NCI-H1436 (cell line): ENCODE results near the gene TRABD2B.
"Not testable (repeated sequence)": the region's sequence is repeated elsewhere in the genome, so short reads cannot be mapped to it uniquely, and the experiment has no call there.

Source experiments
- DNase-seq: peaks from one replicate; lab custom pipeline; 2025; lab: John Stamatoyannopoulos, UW

The TRABD2B gene

DNA sequence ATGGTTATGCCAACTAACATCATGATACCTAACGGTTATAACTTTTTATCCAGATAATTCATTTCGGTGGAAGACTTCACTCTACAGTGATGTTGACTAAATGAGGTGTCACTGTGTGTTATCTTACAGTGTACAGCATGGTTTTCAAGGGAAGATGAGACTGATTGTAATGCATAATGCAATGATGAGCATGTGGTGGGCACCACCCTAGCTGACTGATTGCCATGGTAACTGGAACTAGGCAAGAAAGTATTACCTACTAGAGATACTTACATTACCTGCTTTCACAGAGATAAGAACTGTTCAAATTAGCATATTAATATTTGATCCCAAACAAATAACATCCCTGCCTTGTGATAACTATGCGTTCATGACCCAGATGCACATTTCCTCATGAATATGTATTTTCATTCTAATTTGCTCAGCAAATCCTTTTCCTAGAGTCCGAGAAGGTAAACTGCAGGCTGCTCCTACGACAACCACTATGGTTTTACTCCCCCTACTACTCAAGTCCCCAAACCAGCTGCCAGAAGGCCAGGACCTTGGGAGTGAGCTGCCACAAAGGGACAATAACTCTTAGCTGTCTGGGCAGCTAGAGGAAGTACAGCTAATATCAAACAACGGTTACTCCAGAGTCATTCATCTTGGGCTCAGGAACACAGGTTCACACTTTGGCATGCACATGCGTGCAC lies 29.2 kb downstream of the TRABD2B start:
- DNase-seq: no peak

DNA sequence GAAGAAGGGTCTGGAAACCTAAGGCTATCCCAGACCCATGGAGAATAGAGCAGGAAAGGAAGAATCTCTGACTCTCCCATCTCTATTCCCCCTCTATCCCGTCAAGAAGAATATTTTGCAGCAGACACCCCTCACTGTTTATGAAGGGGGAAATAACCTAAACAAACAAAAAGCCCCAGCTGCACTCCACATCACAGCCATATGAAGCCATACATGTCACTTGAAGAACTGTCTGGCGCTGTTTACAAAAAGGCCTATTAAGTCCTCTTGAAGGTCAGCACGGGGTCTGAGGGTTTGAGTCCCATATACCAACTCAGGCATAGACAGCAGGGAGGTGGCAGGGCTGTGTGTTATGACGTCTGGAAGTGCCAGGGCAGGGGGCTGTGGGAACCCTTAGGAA lies 31.4 kb downstream of the TRABD2B start:
- no peak for DNase-seq

DNA sequence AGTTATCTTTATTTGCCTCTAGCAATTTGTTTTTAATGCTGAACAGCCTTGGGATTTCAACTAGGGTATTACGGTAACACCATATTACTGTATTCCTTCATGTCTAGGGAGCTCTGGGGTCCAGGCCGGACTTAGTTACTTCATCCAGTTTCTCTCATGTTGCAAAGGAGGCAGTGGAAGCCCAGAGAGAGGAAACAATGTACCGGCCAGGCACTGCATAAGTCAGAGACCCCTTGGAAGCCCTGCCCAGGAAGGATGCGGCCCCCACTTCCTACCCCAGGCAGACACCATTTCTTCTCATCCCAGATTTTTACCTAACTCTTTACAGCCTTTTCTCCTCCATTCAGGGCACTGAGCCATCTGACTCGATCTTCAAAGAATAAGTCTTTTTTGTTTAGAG lies 32.5 kb downstream of the TRABD2B start:
- no peak for DNase-seq

DNA sequence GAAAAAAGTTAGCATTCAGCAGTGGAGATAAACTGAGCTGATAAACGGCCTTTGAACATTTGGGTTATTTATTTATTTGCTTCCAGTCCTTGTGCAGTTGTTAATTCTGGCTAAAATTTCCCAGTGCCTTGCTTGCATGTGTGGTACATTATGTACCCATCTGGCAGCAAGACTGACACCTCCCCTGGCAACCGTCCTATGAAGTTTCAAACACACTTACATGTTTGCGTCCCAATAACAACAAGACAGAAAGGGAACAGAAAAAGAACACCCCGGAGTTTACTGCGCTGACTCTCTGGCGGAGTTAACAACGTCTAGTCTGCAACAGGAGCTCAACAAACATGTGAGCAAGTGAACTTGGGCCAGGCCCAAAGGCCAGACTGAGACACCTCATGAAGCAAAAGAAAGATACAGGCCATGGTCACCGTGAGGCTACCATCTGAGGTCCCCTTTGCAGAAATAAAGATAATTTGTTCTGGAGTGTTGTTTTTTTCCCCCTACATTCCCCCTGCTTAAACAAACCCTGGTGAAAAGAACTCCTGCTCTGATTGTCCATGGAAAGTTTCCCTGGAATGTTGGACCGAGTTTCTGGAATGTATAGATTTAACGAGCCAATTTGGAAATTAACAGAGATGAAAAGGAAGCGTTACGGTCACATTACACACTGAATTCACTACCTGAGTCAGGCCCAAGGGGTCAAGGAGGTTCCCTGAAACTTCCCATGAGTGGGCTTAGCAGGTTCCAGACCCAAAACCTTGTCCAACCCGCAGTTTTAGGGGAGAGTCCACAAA lies 33.4 kb downstream of the TRABD2B start:
- DNase-seq: no peak

DNA sequence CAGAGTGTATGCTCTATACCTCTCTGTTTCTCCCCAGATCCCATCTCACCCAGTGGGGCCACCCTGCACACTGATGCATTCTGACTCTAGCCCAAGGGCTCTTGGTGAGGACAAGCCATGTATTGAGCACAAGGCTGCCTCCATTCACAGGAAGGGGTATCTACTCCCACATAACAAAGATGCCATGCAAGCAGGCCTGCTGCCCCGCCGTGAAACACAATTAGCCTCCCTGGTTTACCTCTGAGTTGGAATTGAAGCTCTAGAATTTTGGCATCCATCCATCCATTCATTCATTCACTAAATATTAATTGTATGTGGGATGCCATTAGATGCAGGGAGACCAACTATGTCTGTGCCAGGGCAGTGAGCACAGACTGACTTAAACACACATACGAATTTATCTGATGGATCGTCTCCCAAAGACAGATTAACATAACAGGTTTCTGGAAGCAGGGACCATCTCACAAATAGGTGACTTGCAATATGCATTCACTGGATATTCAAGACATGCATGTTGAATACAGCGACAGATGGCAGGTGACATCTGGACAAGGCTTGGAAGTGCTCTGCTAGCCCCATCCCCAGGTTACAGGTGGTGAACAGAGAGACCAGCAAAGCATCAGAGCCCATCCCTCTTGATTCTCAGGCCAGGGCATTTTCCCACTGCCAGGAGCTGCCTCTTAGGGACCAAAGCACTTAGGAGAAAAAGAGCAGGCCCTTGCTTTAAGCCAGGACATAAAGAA lies 34.3 kb downstream of the TRABD2B start:
- DNase-seq: no peak

DNA sequence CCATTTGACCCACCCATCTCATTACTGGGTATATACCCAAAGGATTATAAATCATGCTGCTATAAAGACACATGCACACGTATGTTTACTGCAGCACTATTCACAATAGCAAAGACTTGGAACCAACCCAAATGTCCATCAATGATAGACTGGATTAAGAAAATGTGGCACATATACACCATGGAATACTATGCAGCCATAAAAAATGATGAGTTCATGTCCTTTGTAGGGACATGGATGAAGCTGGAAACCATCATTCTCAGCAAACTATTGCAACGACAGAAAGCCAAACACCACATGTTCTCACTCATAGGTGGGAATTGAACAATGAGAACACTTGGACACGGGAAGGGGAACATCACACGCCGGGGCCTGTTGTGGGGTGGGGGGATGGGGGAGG lies 35.4 kb downstream of the TRABD2B start:
- DNase-seq: not testable (repeated sequence)

DNA sequence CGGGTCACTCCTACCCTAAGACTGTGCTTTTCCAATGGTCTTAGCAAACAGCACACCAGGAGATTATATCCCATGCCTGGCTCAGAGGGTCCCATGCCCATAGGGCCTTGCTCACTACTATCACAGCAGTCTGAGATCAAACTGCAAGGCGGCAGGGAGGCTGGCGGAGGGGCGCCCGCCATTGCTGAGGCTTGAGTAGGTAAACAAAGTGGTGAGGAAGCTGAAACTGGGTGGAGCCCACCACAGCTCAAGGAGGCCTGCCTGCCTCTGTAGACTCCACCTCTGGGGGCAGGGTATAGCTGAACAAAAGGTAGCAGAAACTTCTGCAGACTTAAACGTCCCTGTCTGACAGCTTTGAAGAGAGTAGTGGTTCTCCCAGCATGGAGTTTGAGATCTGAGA lies 40.7 kb downstream of the TRABD2B start:
- DNase-seq: not testable (repeated sequence)

DNA sequence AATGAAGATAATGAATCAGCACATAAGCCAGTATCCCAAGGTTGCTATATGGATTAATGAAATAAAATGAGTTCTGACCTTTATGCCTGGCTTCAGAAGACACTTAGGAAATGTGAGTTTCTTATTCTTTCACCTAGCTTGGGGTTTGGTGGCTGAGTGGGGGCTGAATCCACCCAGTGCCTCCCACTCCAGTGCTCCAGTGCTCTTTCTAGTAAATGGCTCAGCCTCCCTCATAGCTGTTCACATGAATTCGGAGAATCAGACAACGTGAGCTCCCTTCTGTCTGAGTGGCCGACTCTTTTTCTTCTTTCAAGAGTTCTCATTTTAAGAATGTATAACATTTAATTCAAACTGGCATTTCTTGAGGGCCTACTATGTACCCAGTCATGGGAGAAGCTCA lies 43.5 kb downstream of the TRABD2B start:
- DNase-seq: no peak

DNA sequence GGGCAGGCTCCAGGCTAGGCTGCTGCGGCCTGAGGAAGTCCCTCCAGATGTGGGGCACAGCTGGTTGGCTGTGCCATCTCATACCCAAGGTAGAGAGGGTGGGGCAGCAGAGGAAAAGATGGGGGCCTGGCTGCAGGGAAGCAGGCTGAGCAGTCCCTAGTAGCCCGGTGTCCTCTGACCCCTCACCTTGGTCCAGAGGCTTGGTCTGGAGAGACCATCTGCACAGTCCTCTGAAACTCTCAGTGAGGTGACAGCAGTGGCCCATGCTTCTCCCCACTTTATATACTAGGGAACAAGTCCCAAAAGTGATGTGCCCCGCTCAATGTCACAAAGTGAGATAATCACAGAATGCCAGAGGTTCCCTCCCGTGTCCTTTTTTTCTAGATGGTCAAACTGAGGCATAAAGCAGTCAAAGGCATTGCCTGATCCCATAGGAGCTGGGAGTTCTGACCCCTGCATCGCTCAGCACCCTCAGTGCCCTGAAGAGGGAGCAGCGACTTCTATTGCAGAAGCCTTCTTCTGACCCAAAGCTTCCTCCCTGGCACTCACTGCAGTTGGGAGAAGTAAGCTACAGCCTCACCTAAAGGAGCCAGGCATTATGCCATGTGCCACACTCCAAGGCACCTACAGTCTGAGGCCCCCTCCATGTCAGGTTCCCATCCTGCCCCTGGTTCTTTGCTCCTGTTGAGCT lies 45.5 kb downstream of the TRABD2B start:
- DNase-seq: no peak

DNA sequence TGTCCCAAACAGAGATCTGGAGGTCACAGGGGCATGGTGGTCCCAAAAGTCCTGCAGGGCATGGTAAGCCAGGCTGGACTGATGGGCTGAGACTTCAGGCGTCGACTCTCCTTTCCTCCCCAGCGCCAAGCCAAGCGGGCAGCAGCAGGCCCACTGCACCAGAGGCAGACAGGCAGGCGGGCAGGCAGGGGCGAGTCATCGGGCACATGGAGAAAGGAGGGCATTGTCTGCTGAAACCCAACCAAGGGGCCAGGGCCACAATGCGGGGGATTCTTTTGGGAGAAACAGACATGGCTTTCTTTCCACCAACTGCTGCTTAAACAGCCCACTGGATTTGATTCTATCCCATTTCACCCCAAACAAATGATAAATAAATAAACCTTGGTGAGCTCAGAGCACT lies 46.2 kb downstream of the TRABD2B start:
- no peak for DNase-seq

DNA sequence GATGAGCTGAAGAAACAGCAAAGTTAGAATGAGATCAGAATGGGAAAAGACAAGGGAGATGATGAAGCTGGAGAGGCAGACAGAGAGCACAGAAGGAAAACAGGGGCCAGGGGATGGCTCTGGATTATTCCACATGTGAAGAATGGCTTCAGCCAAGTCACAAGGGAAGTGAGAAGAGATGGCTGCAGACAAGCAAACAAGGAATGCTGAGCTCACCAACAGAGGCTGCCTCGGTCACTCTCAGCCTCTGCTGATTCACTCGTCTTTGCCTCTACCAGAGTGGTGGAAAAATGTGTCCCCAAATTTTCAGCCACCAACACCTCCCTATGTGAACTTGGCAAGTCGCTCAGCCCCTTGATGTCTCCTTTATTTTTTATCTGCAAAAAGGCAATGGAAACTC lies 46.7 kb downstream of the TRABD2B start:
- no peak for DNase-seq

DNA sequence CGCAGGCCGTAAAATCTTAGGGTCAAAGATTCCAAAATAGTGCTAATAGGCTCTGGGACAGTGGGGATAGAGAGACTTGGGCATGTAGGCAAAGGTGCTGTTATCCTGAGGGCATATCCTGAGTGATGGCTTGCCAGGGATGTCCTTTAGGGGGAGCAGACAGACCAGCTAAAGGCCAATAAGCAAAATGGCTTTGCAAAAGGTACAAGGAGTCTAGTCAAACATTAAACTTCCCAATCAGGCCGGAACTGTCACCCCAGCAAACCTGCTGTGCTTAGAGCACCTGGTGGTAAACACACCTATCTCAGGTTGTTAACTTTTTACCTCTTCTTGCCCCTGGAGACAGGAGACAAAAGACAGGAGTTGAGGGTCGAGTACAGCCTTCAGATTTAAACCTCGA lies 49.1 kb downstream of the TRABD2B start:
- no peak for DNase-seq

DNA sequence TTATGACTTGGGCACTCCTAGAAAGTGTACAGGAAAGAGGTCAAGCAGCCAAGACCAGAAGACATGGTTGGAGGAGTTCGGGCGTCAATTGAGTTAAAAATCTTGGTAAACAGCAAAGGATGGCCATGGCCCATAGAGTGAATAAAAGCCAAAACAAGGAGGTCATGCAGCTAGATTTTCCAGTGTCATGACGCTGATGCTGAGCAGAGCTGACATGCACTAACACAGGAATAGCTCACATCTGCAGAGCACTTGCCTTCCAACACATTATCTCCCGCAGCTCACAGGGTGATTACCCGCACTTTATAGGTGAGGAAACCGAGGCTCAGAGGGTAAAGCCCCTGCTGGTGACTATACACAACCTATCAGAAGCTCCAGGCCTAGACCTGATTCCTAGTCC lies 49.7 kb downstream of the TRABD2B start:
- DNase-seq: no peak

DNA sequence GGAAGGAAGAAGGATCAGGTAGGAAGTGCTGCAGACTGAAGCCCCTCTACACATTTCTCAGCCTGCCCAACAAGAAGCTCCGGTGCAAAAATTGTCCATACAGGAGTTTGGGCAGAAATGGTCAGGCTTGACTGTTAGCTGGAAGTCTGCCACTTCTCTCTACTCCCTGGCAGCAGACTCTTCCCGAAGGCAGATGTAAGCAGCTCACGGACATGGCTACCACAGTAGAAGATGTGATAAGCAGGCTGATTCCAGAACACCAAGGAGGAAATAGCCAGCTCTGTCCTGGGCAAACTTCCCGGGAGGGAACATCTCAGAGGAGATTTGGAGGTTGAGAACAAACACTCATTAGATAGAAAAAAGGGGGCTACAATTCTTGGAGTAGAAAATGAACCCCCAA lies 52.6 kb downstream of the TRABD2B start:
- no peak for DNase-seq

DNA sequence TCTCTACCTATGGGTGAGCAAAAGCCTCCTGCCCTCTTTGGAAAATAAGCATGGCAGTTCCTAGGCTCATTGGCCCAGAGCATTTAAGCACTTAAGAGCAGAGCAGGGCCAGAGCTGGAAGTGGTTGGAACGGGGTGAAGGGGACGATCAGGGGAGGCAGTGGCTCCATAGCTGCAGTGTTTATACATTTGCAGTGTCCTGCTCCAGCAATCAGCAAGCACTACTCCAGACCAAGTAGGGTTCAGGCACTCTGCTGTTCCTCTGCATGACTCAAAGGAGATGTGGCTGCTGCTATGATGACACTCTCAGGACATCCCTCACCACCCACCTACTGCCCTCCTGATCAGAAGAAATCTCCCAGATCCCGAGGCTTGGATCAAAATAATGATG lies 55.0 kb downstream of the TRABD2B start:
- DNase-seq: no peak

DNA sequence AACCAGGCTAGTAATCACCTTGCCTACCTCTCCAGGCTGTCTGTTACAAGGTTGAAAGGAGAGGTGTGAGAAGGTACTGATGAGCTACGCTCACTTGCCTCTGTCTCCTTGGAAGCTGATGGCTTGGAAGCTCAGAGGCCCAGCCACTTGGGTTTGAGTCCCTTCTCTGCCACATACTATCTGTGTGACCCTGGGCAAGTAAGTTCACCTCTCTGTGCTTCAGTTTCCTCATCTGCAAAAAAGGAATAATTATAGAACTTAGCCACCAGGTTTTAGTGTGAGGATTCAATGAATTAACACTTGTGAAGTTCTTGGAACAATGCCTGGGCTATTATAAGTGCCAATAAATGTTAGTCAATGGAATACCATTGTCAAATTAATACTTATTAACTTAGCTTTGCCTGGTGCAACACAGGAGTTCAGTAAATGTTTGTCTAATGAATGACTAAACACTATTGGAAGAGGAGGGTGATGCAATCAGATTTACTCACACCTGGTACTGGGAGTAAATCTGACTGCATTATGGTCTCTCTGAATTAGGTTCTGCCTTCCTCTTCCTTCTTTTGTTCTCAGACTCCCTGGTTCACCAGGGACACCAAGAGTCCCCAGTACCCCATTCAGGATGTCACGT lies 55.5 kb downstream of the TRABD2B start:
- no peak for DNase-seq

DNA sequence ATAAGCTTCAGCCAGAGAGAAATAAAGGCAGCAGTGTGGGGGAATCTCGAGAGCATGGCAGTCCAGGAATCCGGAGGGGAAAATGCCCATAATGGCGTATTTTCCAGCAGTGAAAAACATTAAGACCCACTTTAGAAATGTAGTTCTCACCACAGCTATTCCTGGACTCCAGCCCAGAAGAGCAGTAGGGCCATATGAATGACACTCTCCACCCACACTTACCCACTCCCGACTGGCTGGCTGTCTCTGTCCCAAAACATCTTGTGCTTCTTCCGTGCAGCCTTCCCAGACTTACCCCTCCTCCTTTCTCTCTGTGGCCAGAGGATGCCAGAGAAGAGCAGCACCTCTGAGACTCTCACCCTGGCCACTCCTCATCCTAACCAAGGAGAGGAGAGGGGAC lies 56.4 kb downstream of the TRABD2B start:
- DNase-seq: no peak

DNA sequence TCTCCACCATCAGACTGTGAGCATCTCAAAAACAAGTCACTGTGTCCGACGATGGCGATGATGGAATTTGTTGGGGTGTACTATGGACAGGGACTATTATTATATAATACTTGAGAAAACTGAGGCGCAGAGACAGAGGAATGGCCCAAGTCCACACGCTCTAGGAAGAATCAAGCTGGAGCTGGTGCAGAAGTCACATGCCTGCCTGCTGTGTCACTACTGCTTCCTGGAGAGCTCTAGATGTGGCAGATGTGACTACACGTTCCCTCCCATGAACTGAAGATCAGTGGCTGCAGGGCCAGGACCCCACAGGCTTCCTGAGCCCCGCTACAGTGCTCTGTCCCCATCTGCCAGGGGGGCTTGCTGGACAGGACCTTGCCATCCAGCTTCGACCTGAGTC lies 56.9 kb downstream of the TRABD2B start:
- DNase-seq: no peak

DNA sequence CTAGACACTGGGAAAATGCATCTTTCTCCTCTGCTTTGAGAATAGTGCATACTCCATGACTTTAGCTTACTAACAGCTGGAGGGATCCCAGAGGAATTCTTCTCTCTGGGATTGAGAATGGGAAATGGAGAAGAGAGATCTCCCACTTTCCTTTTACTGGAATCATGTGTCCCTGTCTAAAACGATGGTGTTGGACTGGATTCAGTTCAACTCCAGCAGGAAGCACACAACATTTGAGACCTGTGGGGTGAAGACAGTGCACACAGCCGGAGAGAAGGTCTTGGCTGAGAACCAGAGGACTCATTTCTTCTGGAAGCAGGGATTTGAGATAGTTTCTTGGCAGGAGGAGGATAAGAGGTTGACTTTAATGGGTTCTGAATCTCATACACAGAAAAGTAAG lies 58.7 kb downstream of the TRABD2B start:
- no peak for DNase-seq

DNA sequence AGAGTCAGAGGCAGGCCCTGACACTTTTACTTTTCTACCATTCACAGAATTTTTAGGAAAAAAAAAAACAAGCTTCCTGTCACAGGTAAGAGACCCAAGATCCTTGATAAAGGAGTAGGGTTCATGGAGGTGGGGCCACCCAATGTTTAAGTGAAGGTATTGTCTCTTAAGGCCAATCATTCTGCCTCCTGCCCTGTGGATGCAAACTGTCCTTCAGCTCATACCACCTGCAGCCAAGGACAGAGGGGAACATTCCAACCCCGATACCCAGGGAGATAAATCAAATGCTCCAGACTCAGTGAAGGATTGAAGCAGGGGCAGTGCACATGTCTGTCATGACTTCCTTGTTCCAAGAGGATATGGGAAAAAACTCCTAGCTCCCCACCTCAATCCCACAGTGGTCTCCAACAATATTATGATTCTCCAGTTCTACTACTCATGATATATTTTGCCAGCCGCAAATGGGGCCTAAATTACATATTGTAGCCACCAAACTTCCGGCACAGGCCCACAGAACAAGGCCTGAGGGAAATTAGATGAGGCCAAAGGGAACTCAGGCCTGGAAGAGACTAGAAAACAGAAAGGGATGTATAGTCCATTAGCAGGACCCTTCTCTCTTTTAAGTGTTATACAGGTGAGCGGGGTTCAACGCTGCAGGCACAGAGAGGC lies 59.5 kb downstream of the TRABD2B start:
- no peak for DNase-seq

DNA sequence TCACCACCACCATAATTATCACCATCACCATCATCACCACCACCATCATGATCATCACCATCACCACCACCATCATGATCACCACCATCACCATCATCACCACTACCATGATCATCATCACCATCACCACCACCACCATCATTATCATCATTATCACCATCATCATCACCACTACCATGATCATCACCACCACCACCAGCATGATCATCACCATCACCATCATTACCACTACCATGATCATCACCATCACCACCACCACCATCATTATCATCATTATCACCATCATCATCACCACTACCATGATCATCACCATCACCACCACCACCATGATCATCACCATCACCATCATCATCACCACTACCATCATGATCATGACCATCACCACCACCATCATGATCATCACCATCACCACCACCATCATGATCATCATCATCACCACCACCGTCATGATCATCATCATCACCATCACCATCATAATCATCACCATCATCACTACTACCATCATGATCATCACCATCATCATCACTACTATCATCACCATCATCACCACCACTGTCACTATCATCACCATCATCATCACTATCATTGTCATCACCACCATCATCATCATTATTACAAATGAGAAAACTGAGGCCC lies 60.2 kb downstream of the TRABD2B start:
- no peak for DNase-seq
